Endothelial cell of umbilical vein (primary cell): ENCODE results near the gene LSM7. TPM values are rescaled to one million over a fixed set of nuclear protein-coding genes. Genes with fewer than 3 reads are reported as not detected.

Source experiments
- BruUV-seq: library from RNA; stranded (reverse); fragments of 400-500 nt; replicated peaks from 2 replicates; lab custom pipeline; 2021; lab: Mats Ljungman, UMichigan
- CTCF ChIA-PET: fragments of 300-600, 350-600 bp; sonication (Branson Sonifier 250); formaldehyde crosslinking; loops from one replicate; lab custom pipeline; 2021; ENCODE audit warnings: antibody characterized with exemption, inconsistent platforms; lab: Charles Lee
- POLR2A ChIA-PET: fragments of 300-600, 350-600 bp; sonication (Branson Sonifier 250); formaldehyde crosslinking; loops from one replicate; lab custom pipeline; 2021; ENCODE audit warnings: antibody characterized with exemption, inconsistent platforms; lab: Charles Lee
- DNase-seq: peaks from one replicate; pipeline ENCODE4 v3.0.0-alpha.2; 2011; ENCODE audit warnings: low read depth, low spot score
- FAIRE-seq: peaks from 2 replicates; lab custom pipeline; 2011; peaks lifted over from hg19 to GRCh38; lab: Jason Lieb, UNC
- H2AFZ ChIP-seq: 2 replicates; pipeline ENCODE4 v1.6.0; 2012; ENCODE audit warnings: low read depth, low read length, control low read depth, inconsistent platforms
- H3K27ac ChIP-seq: 2 replicates; pipeline ENCODE4 v1.5.1; 2011; ENCODE audit warnings: low read depth, mild to moderate bottlenecking, control low read depth, low read length, moderate library complexity; ENCODE audit not compliant: insufficient read depth
- H3K27me3 ChIP-seq, 2 experiments: 2 replicates each; pipeline versions ENCODE4 v1.6.0 to v1.6.1; 2011; ENCODE audit warnings: low read length in 2 of 2, mixed read lengths in 1 of 2; ENCODE audit not compliant: control insufficient read depth in 2 of 2, insufficient read depth in 2 of 2
- H3K36me3 ChIP-seq, 2 experiments: 2 replicates in 1 of 2; 3 replicates in 1 of 2; pipeline ENCODE4 v1.5.1; 2011; ENCODE audit warnings: low read length in 2 of 2, mild to moderate bottlenecking in 1 of 2, moderate library complexity in 1 of 2; ENCODE audit not compliant: control insufficient read depth in 2 of 2, insufficient read depth in 2 of 2; ENCODE audit errors: extremely low read depth in 1 of 2
- H3K4me1 ChIP-seq: 3 replicates; pipeline ENCODE4 v1.5.1; 2011; ENCODE audit warnings: mild to moderate bottlenecking, low read length; ENCODE audit not compliant: control insufficient read depth, insufficient read depth; ENCODE audit errors: extremely low read depth
- H3K4me2 ChIP-seq: 2 replicates; pipeline ENCODE4 v1.6.1; 2011; ENCODE audit warnings: low read length, control low read depth, mixed read lengths; ENCODE audit not compliant: insufficient read depth
- H3K4me3 ChIP-seq, 3 experiments: fragments of 200-600 bp in 1 of 3; sonication (generic), shearing (Covaris generic) in 1 of 3; replicated peaks in 1 of 3; 2 replicates each; pipeline ENCODE4 v1.5.1; 2011 to 2016; ENCODE audit warnings: control low read depth in 3 of 3, low read length in 3 of 3, mild to moderate bottlenecking in 2 of 3, inconsistent platforms in 1 of 3, low read depth in 1 of 3, moderate library complexity in 1 of 3; ENCODE audit not compliant: insufficient read depth in 1 of 3
- H3K79me2 ChIP-seq: 2 replicates; pipeline ENCODE4 v1.6.0; 2012; ENCODE audit warnings: low read length, inconsistent platforms; ENCODE audit not compliant: control insufficient read depth, insufficient read depth
- H3K9ac ChIP-seq: replicated peaks from 2 replicates; pipeline ENCODE3; 2011; ENCODE audit warnings: low read length, control low read depth; ENCODE audit not compliant: insufficient read depth; ENCODE audit errors: extremely low read depth
- H3K9me1 ChIP-seq: replicated peaks from 3 replicates; pipeline ENCODE4 v1.6.0; 2011; ENCODE audit warnings: mild to moderate bottlenecking, low read length; ENCODE audit not compliant: control insufficient read depth, insufficient read depth; ENCODE audit errors: extremely low read depth
- H3K9me3 ChIP-seq: replicated peaks from 2 replicates; pipeline ENCODE4 v1.5.1; 2012; ENCODE audit warnings: low read length, inconsistent platforms; ENCODE audit not compliant: control insufficient read depth, insufficient read depth
- H4K20me1 ChIP-seq: replicated peaks from 2 replicates; pipeline ENCODE3; 2011; ENCODE audit warnings: mild to moderate bottlenecking, low read length; ENCODE audit not compliant: control insufficient read depth, insufficient read depth; ENCODE audit errors: extremely low read depth
- EZH2 ChIP-seq: IDR thresholded peaks from 2 replicates; pipeline ENCODE4 v1.6.1; 2012; ENCODE audit warnings: borderline replicate concordance, low read depth, mild to moderate bottlenecking, moderate library complexity, low read length, inconsistent platforms; ENCODE audit not compliant: severe bottlenecking
- FOS ChIP-seq: IDR thresholded peaks from 2 replicates; pipeline ENCODE4 v1.6.1; 2011; ENCODE audit warnings: mild to moderate bottlenecking, low read length, moderate library complexity, borderline replicate concordance; ENCODE audit not compliant: insufficient read depth
- GATA2 ChIP-seq: IDR thresholded peaks from 2 replicates; pipeline ENCODE4 v1.7.0; 2011; ENCODE audit warnings: low read depth, mild to moderate bottlenecking, moderate library complexity, mixed read lengths, low read length; ENCODE audit not compliant: insufficient read length, insufficient read depth
- JUN ChIP-seq: IDR thresholded peaks from 2 replicates; pipeline ENCODE4 v1.6.1; 2011; ENCODE audit warnings: borderline replicate concordance, low read depth; ENCODE audit not compliant: insufficient read length, insufficient read depth
- MYC ChIP-seq: IDR thresholded peaks from one replicate; pipeline ENCODE4 v1.6.1; 2011; ENCODE audit warnings: mild to moderate bottlenecking, low read depth, low read length
- POLR2A ChIP-seq: IDR thresholded peaks from 2 replicates; pipeline ENCODE4 v1.6.1; 2012; ENCODE audit warnings: low read depth, mild to moderate bottlenecking, control low read depth, low read length
- POLR2AphosphoS5 ChIP-seq: IDR thresholded peaks from 2 replicates; pipeline ENCODE4 v1.6.1; 2012; ENCODE audit warnings: low read depth, mild to moderate bottlenecking, control low read depth, low read length, moderate library complexity; ENCODE audit not compliant: insufficient read depth
- dilution Hi-C: fragments of 300-500 bp; cut with MboI; formaldehyde crosslinking; loops from one replicate; pipeline ENCODE4 v1.15.0; 2019; ENCODE audit warnings: low sequenced_read_pairs; ENCODE audit not compliant: extremely low pct_ligation_motif_present
- intact Hi-C: fragments of 100-400 bp; cut with micrococcal nuclease; formaldehyde crosslinking; loops from one replicate; pipeline ENCODE4 v1.10.0; 2022
- polyA plus RNA-seq, 4 experiments: library from polyadenylated mRNA; depleted of rRNA in 3 of 4; stranded (reverse) in 3 of 4; unstranded in 1 of 4; fragments of >200 nt; gene quantifications; 2 replicates each; pipeline versions ENCODE4 v1.2.1 to v1.2.3, GENCODE V29; 2011 to 2012; ENCODE audit warnings: missing spikeins in 1 of 4
- total RNA-seq: library from RNA; stranded (reverse); gene quantifications from 2 replicates; pipeline ENCODE4 v1.2.3, GENCODE V29; 2021
- TF ChIP-seq, protein P1 (sequence below), 2 donors: IDR thresholded peaks; 1 replicate in 1 of 2; 2 replicates in 1 of 2; pipeline ENCODE4 v1.5.1; 2011; ENCODE audit warnings: low read length in 2 of 2, mild to moderate bottlenecking in 2 of 2, moderate library complexity in 2 of 2, control low read depth in 1 of 2, inconsistent platforms in 1 of 2, low read depth in 1 of 2; ENCODE audit not compliant: insufficient read depth in 1 of 2; ENCODE audit errors: extremely low read depth in 1 of 2
- TF ChIP-seq, protein P2 (sequence below): IDR thresholded peaks from 2 replicates; pipeline ENCODE4 v1.6.1; 2011; ENCODE audit not compliant: insufficient read depth, insufficient read length

The LSM7 gene
- total and polyA plus RNA-seq, 2 donors (not counting 3 experiments of a cell fraction or from before 2014, with no cell fraction given) = 124 to 673 TPM

DNA sequence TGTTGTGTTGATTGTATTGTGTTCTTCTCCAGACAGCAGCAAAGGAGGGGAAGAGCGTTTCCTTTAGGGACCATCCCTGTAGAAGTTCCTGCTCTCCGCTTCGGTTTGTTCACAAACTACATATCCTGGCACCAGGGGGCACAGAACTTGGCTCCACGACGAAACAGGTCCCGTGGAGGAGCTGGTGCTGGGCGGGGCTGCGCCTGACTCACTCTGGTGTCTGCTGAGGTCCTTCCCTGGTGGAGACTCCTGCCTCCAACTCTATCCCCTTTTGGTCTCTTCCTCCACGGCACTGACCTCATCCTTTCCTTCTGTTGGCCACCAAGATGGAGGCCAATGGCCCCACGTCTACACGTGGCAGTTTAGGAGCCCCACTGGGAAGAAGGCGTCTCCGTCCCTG, 46.4 kb upstream of the LSM7 start:
- TF ChIP-seq, protein P1, sequence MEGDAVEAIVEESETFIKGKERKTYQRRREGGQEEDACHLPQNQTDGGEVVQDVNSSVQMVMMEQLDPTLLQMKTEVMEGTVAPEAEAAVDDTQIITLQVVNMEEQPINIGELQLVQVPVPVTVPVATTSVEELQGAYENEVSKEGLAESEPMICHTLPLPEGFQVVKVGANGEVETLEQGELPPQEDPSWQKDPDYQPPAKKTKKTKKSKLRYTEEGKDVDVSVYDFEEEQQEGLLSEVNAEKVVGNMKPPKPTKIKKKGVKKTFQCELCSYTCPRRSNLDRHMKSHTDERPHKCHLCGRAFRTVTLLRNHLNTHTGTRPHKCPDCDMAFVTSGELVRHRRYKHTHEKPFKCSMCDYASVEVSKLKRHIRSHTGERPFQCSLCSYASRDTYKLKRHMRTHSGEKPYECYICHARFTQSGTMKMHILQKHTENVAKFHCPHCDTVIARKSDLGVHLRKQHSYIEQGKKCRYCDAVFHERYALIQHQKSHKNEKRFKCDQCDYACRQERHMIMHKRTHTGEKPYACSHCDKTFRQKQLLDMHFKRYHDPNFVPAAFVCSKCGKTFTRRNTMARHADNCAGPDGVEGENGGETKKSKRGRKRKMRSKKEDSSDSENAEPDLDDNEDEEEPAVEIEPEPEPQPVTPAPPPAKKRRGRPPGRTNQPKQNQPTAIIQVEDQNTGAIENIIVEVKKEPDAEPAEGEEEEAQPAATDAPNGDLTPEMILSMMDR (IDR thresholded peaks at IDR 0.05; ENCODE audit: extremely low read depth in 1 of 2, insufficient read depth in 1 of 2, low read depth in 1 of 2, low read length in 2 of 2) = no peak
- TF ChIP-seq, protein P2, sequence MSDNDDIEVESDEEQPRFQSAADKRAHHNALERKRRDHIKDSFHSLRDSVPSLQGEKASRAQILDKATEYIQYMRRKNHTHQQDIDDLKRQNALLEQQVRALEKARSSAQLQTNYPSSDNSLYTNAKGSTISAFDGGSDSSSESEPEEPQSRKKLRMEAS = no peak
- TF ChIP-seq POLR2AphosphoS5 (no peak), EZH2 (no peak), FOS (no peak), POLR2A (no peak), GATA2 (no peak), JUN (no peak), MYC (no peak)
- CTCF ChIA-PET = no interaction called here
- Histone ChIP-seq H3K4me1 (no peaks in the 10 kb centered on the region), H3K9me1 (no peaks in the 10 kb centered on the region), H3K79me2 (no peaks in the 10 kb centered on the region), H3K4me2 (no peak overlapping the region), H2AFZ (no peak overlapping the region), H3K4me3 (no peak overlapping the region), H3K27ac (no peak overlapping the region), H3K36me3 (no peaks in the 10 kb centered on the region), H4K20me1 (no peaks in the 10 kb centered on the region), H3K9me3 (no peaks in the 10 kb centered on the region), H3K27me3 (no peaks in the 10 kb centered on the region), H3K9ac (no peak overlapping the region)
- BruUV-seq = no TSS peak
- FAIRE-seq = no peak
- no peak for DNase-seq
- dilution Hi-C loops = no loop called here
- intact Hi-C loops = no loop called here
- POLR2A ChIA-PET = no interaction called here
